Erythroblast (primary cell): Measurements from ENCODE around the gene TSPEAR.

Experiments
- GATA1 ChIP-seq: IDR thresholded peaks from 2 replicates; pipeline ENCODE4 v1.6.1; 2011; ENCODE audit warnings: low read depth, mild to moderate bottlenecking, control low read depth, low read length, moderate library complexity
- POLR2A ChIP-seq: IDR thresholded peaks from 2 replicates; pipeline ENCODE4 v1.6.1; 2011; ENCODE audit warnings: mild to moderate bottlenecking, low read length

DNA sequence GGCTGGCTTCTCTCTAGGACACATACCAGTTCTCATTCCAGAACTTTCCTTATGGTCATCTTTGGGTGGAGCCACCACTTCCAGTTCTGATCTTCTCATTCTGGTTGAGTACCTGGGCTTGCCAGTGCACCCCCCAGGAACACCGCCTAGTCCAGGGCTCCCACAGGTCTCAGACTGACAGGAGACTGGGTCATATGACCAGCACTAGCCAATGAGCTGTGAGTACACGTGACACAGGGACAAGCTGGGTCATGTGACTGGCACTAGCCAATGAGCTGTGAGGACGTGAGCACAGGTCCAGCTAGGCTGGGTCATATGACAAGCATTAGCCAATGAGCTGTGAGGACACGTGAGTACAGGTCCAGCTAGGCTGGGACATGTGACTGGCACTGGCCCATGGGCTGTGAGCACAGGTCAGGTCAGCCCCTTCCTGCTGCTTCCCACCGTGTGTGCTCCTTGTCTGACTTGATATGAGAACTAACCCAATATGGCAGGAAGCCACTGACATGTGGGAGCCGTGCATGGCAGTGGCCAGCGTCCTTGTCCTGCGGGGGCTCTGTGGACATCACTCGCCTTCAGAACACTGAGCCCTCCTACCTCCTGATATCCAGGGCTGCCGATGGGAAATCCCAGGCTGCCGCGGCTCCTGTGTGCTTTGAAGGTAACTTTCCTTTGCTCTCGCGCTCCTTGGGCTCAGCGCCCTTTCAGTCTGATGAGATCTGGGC lies 194.0 kb downstream of the TSPEAR start:
- TF ChIP-seq POLR2A (no peak), GATA1 (no peak)
